CD4-positive, alpha-beta T cell treated with Interleukin-6 for 4 hours (primary cell): ENCODE results near the gene ITIH1.
"Not testable (repeated sequence)": the region's sequence is repeated elsewhere in the genome, so short reads cannot be mapped to it uniquely, and the experiment has no call there.

ENCODE experiments used
- DNase-seq: peaks from one replicate; pipeline ENCODE4 v3.0.0-alpha.2; 2020; ENCODE audit warnings: mixed read lengths

The ITIH1 gene

GRCh38 chr3:52774901-52775864 lies 2.2 kb upstream of the ITIH1 start:
- DNase-seq = no peak

- DNase-seq = no peak
These were observed 1.5 kb upstream of the ITIH1 start for GRCh38 chr3:52775877-52776276.

- DNase-seq = not testable (repeated sequence)
These were observed 913 bp upstream of the ITIH1 start for GRCh38 chr3:52776486-52776885.

GRCh38 chr3:52777959-52778805 lies 783 bp downstream of the ITIH1 start:
- DNase-seq = no peak

GRCh38 chr3:52779011-52779836 lies 1.8 kb downstream of the ITIH1 start:
- DNase-seq = no peak

GRCh38 chr3:52779837-52780585 lies 2.6 kb downstream of the ITIH1 start:
- no peak for DNase-seq

GRCh38 chr3:52781741-52782140 lies 4.3 kb downstream of the ITIH1 start:
- no peak for DNase-seq

GRCh38 chr3:52782412-52783210 lies 5.2 kb downstream of the ITIH1 start:
- DNase-seq = no peak

GRCh38 chr3:52783211-52783555 lies 5.8 kb downstream of the ITIH1 start:
- DNase-seq = no peak

GRCh38 chr3:52784021-52784621 lies 6.7 kb downstream of the ITIH1 start:
- DNase-seq = no peak

GRCh38 chr3:52784931-52785590 lies 7.7 kb downstream of the ITIH1 start:
- DNase-seq = no peak

- no peak for DNase-seq
These were observed 9.2 kb downstream of the ITIH1 start for GRCh38 chr3:52786330-52787215.

- no peak for DNase-seq
These were observed 9.8 kb downstream of the ITIH1 start for GRCh38 chr3:52787246-52787645.

GRCh38 chr3:52787672-52788625 lies 10.6 kb downstream of the ITIH1 start:
- no peak for DNase-seq

GRCh38 chr3:52788890-52789745 lies 11.7 kb downstream of the ITIH1 start:
- no peak for DNase-seq

- no peak for DNase-seq
These were observed 12.3 kb downstream of the ITIH1 start for GRCh38 chr3:52789746-52790040.

- DNase-seq = no peak
These were observed 12.9 kb downstream of the ITIH1 start for GRCh38 chr3:52790337-52790736.
